K562 (cell line): ENCODE results near the gene THBS2. TPM values are rescaled to one million over a fixed set of nuclear protein-coding genes. Genes with fewer than 3 reads are reported as not detected.

Source experiments
- ATAC-seq: fragments of 200-7000 bp; cut with Tn5 transposase; 3 replicates; pipeline ENCODE4 v1.9.1; 2020; ENCODE audit warnings: moderate library complexity
- BruUV-seq: library from RNA; stranded (reverse); fragments of 400-500 nt; replicated peaks from 2 replicates; lab custom pipeline; 2021; lab: Mats Ljungman, UMichigan
- CTCF ChIA-PET: fragments of 300-600 bp; formaldehyde crosslinking; extraction: SDS; loops from one replicate; lab custom pipeline; 2021; ENCODE audit warnings: low intra/inter-chr PET ratio; lab: Yijun Ruan, JAX
- POLR2A ChIA-PET: fragments of 300-600, 350-650 bp; sonication (Branson Sonifier 250); formaldehyde crosslinking; extraction: SDS; loops from one replicate; lab custom pipeline; 2021; ENCODE audit warnings: antibody characterized with exemption, inconsistent platforms; lab: Yijun Ruan, JAX
- DNase-seq, 4 experiments: peaks; one replicate each; pipeline versions ENCODE4 v3.0.0 to v3.0.0-alpha.2; 2011 to 2018; ENCODE audit warnings: low spot score in 3 of 4, mixed read lengths in 3 of 4; ENCODE audit errors: extremely low read depth in 1 of 4
- FAIRE-seq: peaks from 2 replicates; lab custom pipeline; 2011; peaks lifted over from hg19 to GRCh38; lab: Jason Lieb, UNC
- H2AFZ ChIP-seq: 2 replicates; pipeline ENCODE4 v1.6.0; 2011; ENCODE audit warnings: low read depth, low read length, control low read depth, inconsistent platforms
- H3K27ac ChIP-seq: fragments of 200-600 bp; 3 replicates; pipeline ENCODE4 v1.8.0; 2011; ENCODE audit warnings: low read depth, mild to moderate bottlenecking, control low read depth, inconsistent platforms, low read length, moderate library complexity, mixed read lengths; ENCODE audit errors: extremely low read depth
- H3K27me3 ChIP-seq, 2 experiments: fragments of 300-600 bp in 1 of 2; 2 replicates in 1 of 2; 3 replicates in 1 of 2; pipeline versions ENCODE4 v1.6.0 to v1.8.0; 2011; ENCODE audit warnings: inconsistent platforms in 2 of 2, low read length in 2 of 2, mild to moderate bottlenecking in 1 of 2, mixed read lengths in 1 of 2, moderate library complexity in 1 of 2; ENCODE audit not compliant: control insufficient read depth in 2 of 2, insufficient read depth in 2 of 2
- H3K36me3 ChIP-seq: fragments of 300-600 bp; 3 replicates; pipeline ENCODE4 v1.8.0; 2011; ENCODE audit warnings: mild to moderate bottlenecking, low read length, inconsistent platforms; ENCODE audit not compliant: control insufficient read depth, insufficient read depth
- H3K4me1 ChIP-seq, 2 experiments: fragments of 200-600 bp in 1 of 2; replicated peaks in 1 of 2; 2 replicates in 1 of 2; 3 replicates in 1 of 2; pipeline versions ENCODE4 v1.5.1 to v1.8.0; 2011; ENCODE audit warnings: inconsistent platforms in 2 of 2, low read length in 2 of 2, mild to moderate bottlenecking in 1 of 2, mixed read lengths in 1 of 2, moderate library complexity in 1 of 2; ENCODE audit not compliant: control insufficient read depth in 2 of 2, insufficient read depth in 2 of 2
- H3K4me2 ChIP-seq: 2 replicates; pipeline ENCODE4 v1.6.1; 2011; ENCODE audit warnings: low read length, control low read depth, inconsistent platforms, mixed read lengths; ENCODE audit not compliant: insufficient read depth
- H3K4me3 ChIP-seq: fragments of 200-600 bp; sonication (generic), shearing (Covaris generic); 2 replicates; pipeline ENCODE4 v1.5.1; 2016; ENCODE audit warnings: control low read depth, inconsistent platforms
- H3K79me2 ChIP-seq: fragments of 200-600 bp; 3 replicates; pipeline ENCODE4 v1.8.0; 2011; ENCODE audit warnings: low read length, inconsistent platforms; ENCODE audit not compliant: control insufficient read depth, insufficient read depth
- H3K9ac ChIP-seq, 2 experiments: 2 replicates each; pipeline versions ENCODE4 v1.6.0 to v1.6.1; 2011; ENCODE audit warnings: low read depth in 2 of 2, low read length in 2 of 2, control low read depth in 1 of 2, inconsistent platforms in 1 of 2, mild to moderate bottlenecking in 1 of 2, mixed read lengths in 1 of 2; ENCODE audit not compliant: insufficient read depth in 1 of 2
- H3K9me1 ChIP-seq: one replicate; pipeline ENCODE4 v1.6.0; 2011; ENCODE audit warnings: inconsistent platforms, mild to moderate bottlenecking, low read length, moderate library complexity; ENCODE audit not compliant: control insufficient read depth, insufficient read depth
- H3K9me3 ChIP-seq: replicated peaks from 2 replicates; pipeline ENCODE4 v1.5.1; 2011; ENCODE audit warnings: low read depth, low read length, inconsistent platforms; ENCODE audit not compliant: control insufficient read depth, insufficient read depth
- H4K20me1 ChIP-seq: replicated peaks from 2 replicates; pipeline ENCODE4 v1.6.1; 2011; ENCODE audit warnings: low read length, inconsistent platforms, mixed read lengths; ENCODE audit not compliant: control insufficient read depth, insufficient read depth
- EGR1 ChIP-seq: fragments of 450-650 bp; conservative IDR thresholded peaks from 2 replicates; pipeline ENCODE4 v1.6.1; 2017; ENCODE audit warnings: mild to moderate bottlenecking
- HDAC3 ChIP-seq: fragments of 450-650 bp; IDR thresholded peaks from 2 replicates; pipeline ENCODE4 v1.6.1; 2018; ENCODE audit warnings: borderline replicate concordance, mild to moderate bottlenecking, moderate library complexity; ENCODE audit not compliant: partially characterized antibody
- MTA2 ChIP-seq: fragments of 450-650 bp; IDR thresholded peaks from 2 replicates; pipeline ENCODE4 v1.6.1; 2016; ENCODE audit warnings: low read depth
- NEUROD1 ChIP-seq: fragments of 150-350 bp; IDR thresholded peaks from 2 replicates; pipeline ENCODE4 v1.6.1; 2014; ENCODE audit warnings: borderline replicate concordance, low read length, low read depth; ENCODE audit not compliant: partially characterized antibody
- ZNF239 ChIP-seq: fragments of 250-450 bp; sonication (Bioruptor Pico); IDR thresholded peaks from 2 replicates; pipeline ENCODE4 v1.4.0; 2020; ENCODE audit warnings: mild to moderate bottlenecking
- ZNF75A ChIP-seq: fragments of 450-650 bp; formaldehyde crosslinking; IDR thresholded peaks from 2 replicates; pipeline ENCODE4 v1.4.0; 2020; ENCODE audit warnings: mild to moderate bottlenecking
- WGBS: fragments of 100-300 bp; shearing (Covaris generic); methylation state at CpG from one replicate; pipeline ENCODE4 v1.1.6; 2016; ENCODE audit warnings: low coverage, mixed read lengths; ENCODE audit not compliant: insufficient coverage; ENCODE audit errors: missing lambda C conversion rate; 5-methylcytosine and 5-hydroxymethylcytosine counted together
- in situ Hi-C: fragments of 300-500 bp; cut with MboI; formaldehyde crosslinking; loops from 4 replicates; pipeline ENCODE4 v1.15.0; 2018; ENCODE audit warnings: inconsistent platforms, mixed read lengths
- intact Hi-C: fragments of 100-400 bp; cut with micrococcal nuclease; formaldehyde crosslinking; loops from 2 replicates; pipeline ENCODE4 v1.14.2; 2022
- polyA plus RNA-seq, 8 experiments: library from polyadenylated mRNA; depleted of rRNA in 4 of 8; stranded (reverse) in 5 of 8; unstranded in 3 of 8; fragments of >200 nt; fragmentation: Nextera tagmentation in 2 of 8; fragmentation: Illumina TruSeq in 1 of 8; extraction: Ambion mirVana in 2 of 8; extraction: Trizol in 1 of 8; gene quantifications; 2 replicates each; pipeline versions ENCODE4 v1.2.1 to v1.2.3, GENCODE V29; 2011 to 2014; ENCODE audit warnings: inconsistent platforms in 1 of 8, missing spikeins in 1 of 8
- total RNA-seq, 7 experiments: library from RNA; depleted of rRNA in 6 of 7; stranded (reverse); fragments of >200 nt in 6 of 7; fragmentation: Illumina TruSeq in 2 of 7; extraction: Trizol in 2 of 7; gene quantifications; 2 replicates each; pipeline versions ENCODE4 v1.2.1 to v1.2.3, GENCODE V29; 2011 to 2021; ENCODE audit warnings: low replicate concordance in 1 of 7
- TF ChIP-seq, protein P1 (sequence below): fragments of 250-450 bp; sonication (Bioruptor Pico); IDR thresholded peaks from 2 replicates; pipeline ENCODE4 v1.8.0; 2022; ENCODE audit warnings: moderate library complexity, mild to moderate bottlenecking, inconsistent platforms
- TF ChIP-seq, protein P2 (sequence below): sonication (generic); formaldehyde crosslinking; IDR thresholded peaks from 2 replicates; pipeline ENCODE4 v1.8.0; 2022; ENCODE audit warnings: missing genetic modification reagents, mild to moderate bottlenecking, borderline replicate concordance

THBS2 gene
- total and polyA plus RNA-seq, 9 of the 15 experiments (the other 6 are each of a cell fraction or from before 2014, with no cell fraction given) = 0.03 to 0.11 (median 0.03) TPM; not detected in 6

DNA sequence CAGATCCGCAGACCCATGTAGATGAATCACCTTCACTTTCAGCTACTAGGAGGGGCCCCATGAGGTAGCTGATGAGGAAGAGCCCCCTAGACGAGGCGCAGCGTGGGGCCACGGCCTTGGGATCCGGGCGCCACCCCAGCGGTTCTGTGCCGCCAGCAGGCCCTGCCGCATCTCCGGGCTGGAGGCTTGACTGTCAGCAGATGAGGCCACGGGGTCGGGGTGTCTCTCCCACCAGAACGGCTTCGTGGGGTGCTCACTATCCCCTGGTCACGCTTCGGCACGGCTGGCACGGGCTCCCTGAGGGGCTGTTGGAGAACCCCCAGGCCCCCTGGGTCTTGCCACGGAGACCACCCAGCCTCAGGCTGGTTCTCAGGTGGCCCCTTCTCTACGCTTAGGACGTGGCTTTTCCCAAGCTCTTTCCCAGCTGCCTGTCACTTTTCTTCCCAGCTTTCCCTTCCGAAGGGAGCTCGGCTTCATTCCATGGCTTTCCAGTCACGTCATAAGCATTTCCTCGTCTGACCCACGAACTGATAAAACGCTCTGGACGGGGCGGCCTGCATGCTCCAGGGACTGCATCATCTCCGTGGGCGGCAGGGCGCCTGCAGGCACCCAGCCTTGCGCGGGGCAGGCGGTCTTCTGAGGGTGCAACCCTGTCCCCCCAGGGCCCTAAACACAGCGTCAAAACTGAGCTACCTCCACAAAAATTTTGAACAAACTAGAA, 85.9 kb downstream of the THBS2 start:
- ATAC-seq = no peak
- Histone ChIP-seq H3K4me1 (peaks cover 0 to 14% of the 10 kb centered on the region in 2 experiments; a peak in 1 of 5 replicates), H3K4me2 (no peak overlapping the region), H3K4me3 (no peak overlapping the region), H3K9ac (no peak overlapping the region), H3K27me3 (peaks cover 62 to 82% of the 10 kb centered on the region in 2 experiments), H3K9me3 (no peaks in the 10 kb centered on the region), H2AFZ (no peak overlapping the region), H3K9me1 (peaks cover 2% of the 10 kb centered on the region), H3K36me3 (no peaks in the 10 kb centered on the region), H3K27ac (no peak overlapping the region), H3K79me2 (no peaks in the 10 kb centered on the region), H4K20me1 (peaks cover 5% of the 10 kb centered on the region; the same call in 1 of the 2 replicates)
- FAIRE-seq = no peak
- under 1% methylated on average over 36 of the region's 37 CpGs for WGBS
- ChIA-PET CTCF (no interaction called here), POLR2A (interaction anchor here (1.5 kb wide), 1 partner anchor 14 kb away, joined by 3 read pairs; no protein-coding TSS in a partner anchor)
- no peak for DNase-seq
- no TSS peak for BruUV-seq
- in situ Hi-C loops (no loop called here), intact Hi-C loops (no loop called here)
- peak; percentile 19; the same call in 1 of the 2 replicates for TF ChIP-seq EGR1
- no peak for TF ChIP-seq MTA2
- no peak for TF ChIP-seq ZNF75A

DNA sequence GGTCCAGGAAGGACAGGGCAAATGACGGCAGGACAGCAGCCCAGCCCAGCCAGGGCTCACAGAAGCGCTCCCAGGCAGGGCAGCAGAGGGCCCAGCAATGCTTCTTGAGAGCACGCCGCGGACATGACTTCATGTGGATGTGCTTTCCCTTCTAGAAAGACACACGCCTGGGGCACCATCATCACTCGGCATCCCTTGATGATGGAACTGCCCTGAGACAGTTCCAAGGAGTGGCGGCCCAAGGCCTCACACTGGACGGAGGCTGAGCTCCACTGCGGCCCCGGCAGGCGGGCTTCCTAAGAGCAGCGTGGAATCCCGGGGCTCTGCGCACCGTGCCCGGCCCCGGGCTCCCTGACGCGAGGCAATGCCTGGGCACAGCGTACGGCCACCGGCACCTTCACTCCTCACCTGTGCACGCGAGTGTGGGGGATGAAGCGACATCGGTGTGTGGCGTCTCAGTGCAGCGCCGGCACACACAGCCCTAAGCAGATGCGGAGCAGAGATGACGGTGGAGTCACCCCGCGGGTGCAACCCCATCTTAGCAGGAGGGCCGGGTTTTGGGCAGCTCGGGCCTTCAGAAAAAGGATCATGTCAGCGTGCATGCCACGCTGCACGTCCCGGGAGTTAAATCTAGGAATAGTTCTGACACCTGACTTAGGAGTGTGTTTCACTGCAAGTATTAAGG, 86.6 kb downstream of the THBS2 start:
- FAIRE-seq (no peak), DNase-seq (no peak), ATAC-seq (no peak)
- Histone ChIP-seq H3K9me1 (peaks cover 2% of the 10 kb centered on the region), H3K27ac (no peak overlapping the region), H3K4me3 (no peak overlapping the region), H3K4me2 (no peak overlapping the region), H2AFZ (no peak overlapping the region), H3K79me2 (no peaks in the 10 kb centered on the region), H3K27me3 (peaks cover 63 to 82% of the 10 kb centered on the region in 2 experiments), H4K20me1 (peaks cover 5% of the 10 kb centered on the region; the same call in 1 of the 2 replicates), H3K9ac (no peak overlapping the region), H3K9me3 (no peaks in the 10 kb centered on the region), H3K36me3 (no peaks in the 10 kb centered on the region), H3K4me1 (peaks cover 0 to 14% of the 10 kb centered on the region in 2 experiments; a peak in 1 of 5 replicates)
- 3% methylated on average over 34 of the region's 40 CpGs for WGBS
- ChIA-PET CTCF (no interaction called here), POLR2A (no interaction called here)
- in situ Hi-C loops = no loop called here
- intact Hi-C loops = no loop called here
- BruUV-seq = no TSS peak
- TF ChIP-seq, protein P1, sequence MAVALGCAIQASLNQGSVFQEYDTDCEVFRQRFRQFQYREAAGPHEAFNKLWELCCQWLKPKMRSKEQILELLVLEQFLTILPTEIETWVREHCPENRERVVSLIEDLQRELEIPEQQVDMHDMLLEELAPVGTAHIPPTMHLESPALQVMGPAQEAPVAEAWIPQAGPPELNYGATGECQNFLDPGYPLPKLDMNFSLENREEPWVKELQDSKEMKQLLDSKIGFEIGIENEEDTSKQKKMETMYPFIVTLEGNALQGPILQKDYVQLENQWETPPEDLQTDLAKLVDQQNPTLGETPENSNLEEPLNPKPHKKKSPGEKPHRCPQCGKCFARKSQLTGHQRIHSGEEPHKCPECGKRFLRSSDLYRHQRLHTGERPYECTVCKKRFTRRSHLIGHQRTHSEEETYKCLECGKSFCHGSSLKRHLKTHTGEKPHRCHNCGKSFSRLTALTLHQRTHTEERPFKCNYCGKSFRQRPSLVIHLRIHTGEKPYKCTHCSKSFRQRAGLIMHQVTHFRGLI (CRISPR knock-in tag) = no peak
- TF ChIP-seq HDAC3 = no peak
- TF ChIP-seq, protein P2, sequence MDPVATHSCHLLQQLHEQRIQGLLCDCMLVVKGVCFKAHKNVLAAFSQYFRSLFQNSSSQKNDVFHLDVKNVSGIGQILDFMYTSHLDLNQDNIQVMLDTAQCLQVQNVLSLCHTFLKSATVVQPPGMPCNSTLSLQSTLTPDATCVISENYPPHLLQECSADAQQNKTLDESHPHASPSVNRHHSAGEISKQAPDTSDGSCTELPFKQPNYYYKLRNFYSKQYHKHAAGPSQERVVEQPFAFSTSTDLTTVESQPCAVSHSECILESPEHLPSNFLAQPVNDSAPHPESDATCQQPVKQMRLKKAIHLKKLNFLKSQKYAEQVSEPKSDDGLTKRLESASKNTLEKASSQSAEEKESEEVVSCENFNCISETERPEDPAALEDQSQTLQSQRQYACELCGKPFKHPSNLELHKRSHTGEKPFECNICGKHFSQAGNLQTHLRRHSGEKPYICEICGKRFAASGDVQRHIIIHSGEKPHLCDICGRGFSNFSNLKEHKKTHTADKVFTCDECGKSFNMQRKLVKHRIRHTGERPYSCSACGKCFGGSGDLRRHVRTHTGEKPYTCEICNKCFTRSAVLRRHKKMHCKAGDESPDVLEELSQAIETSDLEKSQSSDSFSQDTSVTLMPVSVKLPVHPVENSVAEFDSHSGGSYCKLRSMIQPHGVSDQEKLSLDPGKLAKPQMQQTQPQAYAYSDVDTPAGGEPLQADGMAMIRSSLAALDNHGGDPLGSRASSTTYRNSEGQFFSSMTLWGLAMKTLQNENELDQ (CRISPR knock-in tag) = no peak
- no peak for TF ChIP-seq ZNF239 (CRISPR knock-in tag)
- TF ChIP-seq NEUROD1 = no peak
